RWPE2 (cell line): Measurements from ENCODE around the gene SLC24A3.
A peak's percentile ranks its signal among the peaks of the same experiment; 100 is the strongest.

Experiments
- ATAC-seq: fragments of 200-7000 bp; cut with Tn5 transposase; 3 replicates; pipeline ENCODE4 v1.9.1; 2021; ENCODE audit warnings: low read depth
- DNase-seq: peaks from one replicate; pipeline ENCODE4 v3.0.0-alpha.2; 2020; ENCODE audit warnings: low spot score
- H3K27ac ChIP-seq: fragments of 450-650 bp; 2 replicates; pipeline ENCODE4 v1.5.1; 2017; ENCODE audit warnings: mild to moderate bottlenecking; ENCODE audit not compliant: poor library complexity, severe bottlenecking
- H3K27me3 ChIP-seq: fragments of 250-450 bp; sonication (Bioruptor Pico); 2 replicates; pipeline ENCODE4 v1.5.1; 2021; ENCODE audit warnings: mild to moderate bottlenecking, moderate library complexity; ENCODE audit not compliant: insufficient read depth, poor library complexity, severe bottlenecking
- H3K36me3 ChIP-seq: fragments of 250-450 bp; sonication (Bioruptor Pico); 2 replicates; pipeline ENCODE4 v1.5.1; 2020; ENCODE audit warnings: low read depth, mild to moderate bottlenecking, moderate library complexity
- H3K4me1 ChIP-seq: fragments of 250-450 bp; sonication (Bioruptor Pico); 2 replicates; pipeline ENCODE4 v1.5.1; 2021; ENCODE audit warnings: mild to moderate bottlenecking, moderate library complexity; ENCODE audit not compliant: insufficient read depth, poor library complexity, severe bottlenecking
- H3K4me3 ChIP-seq: fragments of 250-450 bp; sonication (Bioruptor Pico); 2 replicates; pipeline ENCODE4 v1.5.1; 2021; ENCODE audit warnings: mild to moderate bottlenecking, moderate library complexity; ENCODE audit not compliant: severe bottlenecking
- H3K9me3 ChIP-seq: fragments of 250-450 bp; sonication (Bioruptor Pico); 2 replicates; pipeline ENCODE4 v1.5.1; 2021; ENCODE audit warnings: mild to moderate bottlenecking, moderate library complexity; ENCODE audit not compliant: severe bottlenecking
- TF ChIP-seq, protein P1 (sequence below): fragments of 450-650 bp; IDR thresholded peaks from one replicate; pipeline ENCODE4 v1.5.1; 2017; ENCODE audit warnings: mild to moderate bottlenecking, moderate library complexity; ENCODE audit not compliant: poor library complexity, severe bottlenecking

SLC24A3 gene

GRCh38 chr20:19275630-19276071 is 63.2 kb downstream of the SLC24A3 start:
- H3K4me1 ChIP-seq: no peaks in the 10 kb centered on the region
- ATAC-seq (peak; percentile 24; the same call in 2 of the 3 replicates), DNase-seq (no peak)
- no peaks in the 10 kb centered on the region for H3K9me3 ChIP-seq
- no peak overlapping the region for H3K4me3 ChIP-seq
- no peaks in the 10 kb centered on the region for H3K36me3 ChIP-seq
- no peak overlapping the region for H3K27ac ChIP-seq
- TF ChIP-seq, protein P1, sequence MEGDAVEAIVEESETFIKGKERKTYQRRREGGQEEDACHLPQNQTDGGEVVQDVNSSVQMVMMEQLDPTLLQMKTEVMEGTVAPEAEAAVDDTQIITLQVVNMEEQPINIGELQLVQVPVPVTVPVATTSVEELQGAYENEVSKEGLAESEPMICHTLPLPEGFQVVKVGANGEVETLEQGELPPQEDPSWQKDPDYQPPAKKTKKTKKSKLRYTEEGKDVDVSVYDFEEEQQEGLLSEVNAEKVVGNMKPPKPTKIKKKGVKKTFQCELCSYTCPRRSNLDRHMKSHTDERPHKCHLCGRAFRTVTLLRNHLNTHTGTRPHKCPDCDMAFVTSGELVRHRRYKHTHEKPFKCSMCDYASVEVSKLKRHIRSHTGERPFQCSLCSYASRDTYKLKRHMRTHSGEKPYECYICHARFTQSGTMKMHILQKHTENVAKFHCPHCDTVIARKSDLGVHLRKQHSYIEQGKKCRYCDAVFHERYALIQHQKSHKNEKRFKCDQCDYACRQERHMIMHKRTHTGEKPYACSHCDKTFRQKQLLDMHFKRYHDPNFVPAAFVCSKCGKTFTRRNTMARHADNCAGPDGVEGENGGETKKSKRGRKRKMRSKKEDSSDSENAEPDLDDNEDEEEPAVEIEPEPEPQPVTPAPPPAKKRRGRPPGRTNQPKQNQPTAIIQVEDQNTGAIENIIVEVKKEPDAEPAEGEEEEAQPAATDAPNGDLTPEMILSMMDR: no peak
- H3K27me3 ChIP-seq: no peaks in the 10 kb centered on the region

DNA sequence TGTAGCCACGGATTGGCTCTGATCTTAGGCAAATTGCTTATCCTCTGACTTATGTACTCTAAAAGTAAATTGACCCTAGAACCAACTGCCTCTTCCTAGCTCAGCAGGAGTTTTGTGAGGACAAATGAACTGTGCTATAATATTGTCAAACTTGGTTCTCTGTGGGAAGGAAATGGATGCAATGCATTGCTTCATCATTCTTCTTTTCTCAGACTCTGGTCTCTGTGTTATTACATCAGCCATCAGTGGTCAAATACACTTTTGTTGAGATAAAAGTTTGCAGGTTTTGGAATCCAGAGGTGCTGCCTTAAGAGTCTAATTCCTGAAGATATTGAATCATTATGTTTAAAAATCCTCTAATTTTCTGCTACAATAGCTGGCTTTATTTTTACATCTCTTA is 64.9 kb downstream of the SLC24A3 start:
- no peaks in the 10 kb centered on the region for H3K36me3 ChIP-seq
- no peak overlapping the region for H3K27ac ChIP-seq
- no peak for ATAC-seq
- no peak for DNase-seq
- no peak overlapping the region for H3K4me3 ChIP-seq
- H3K9me3 ChIP-seq: no peaks in the 10 kb centered on the region
- TF ChIP-seq, protein P1: no peak
- H3K4me1 ChIP-seq: no peaks in the 10 kb centered on the region
- no peaks in the 10 kb centered on the region for H3K27me3 ChIP-seq

DNA sequence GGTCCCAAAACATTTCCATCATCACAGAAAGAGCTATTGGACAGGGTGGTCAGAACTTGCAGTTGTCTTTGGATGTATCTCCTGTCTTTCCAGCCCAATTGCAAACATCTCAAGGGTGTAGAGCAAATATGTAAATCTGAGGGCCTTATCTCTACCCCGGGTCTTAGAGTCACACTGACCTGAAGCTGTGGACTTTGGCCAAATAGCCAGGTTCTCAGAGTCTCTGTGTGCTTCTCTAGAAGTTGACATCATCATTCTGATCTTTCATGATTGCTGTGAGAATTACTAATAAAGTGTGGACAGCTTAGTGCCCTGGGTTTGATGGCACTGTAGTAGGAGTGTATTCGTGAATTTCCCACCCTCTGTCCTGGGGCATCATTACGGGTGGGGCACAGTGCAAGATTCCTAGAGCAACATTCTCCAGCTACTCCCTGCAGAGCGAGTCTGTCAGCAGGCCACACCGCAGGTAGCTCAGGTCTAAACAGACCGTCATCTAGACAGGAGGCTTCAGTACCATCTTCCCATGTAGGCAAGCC is 71.1 kb downstream of the SLC24A3 start:
- ATAC-seq (no peak), DNase-seq (no peak)
- no peaks in the 10 kb centered on the region for H3K27me3 ChIP-seq
- H3K4me1 ChIP-seq: no peaks in the 10 kb centered on the region
- H3K36me3 ChIP-seq: no peaks in the 10 kb centered on the region
- no peaks in the 10 kb centered on the region for H3K9me3 ChIP-seq
- TF ChIP-seq, protein P1: no peak
- no peak overlapping the region for H3K27ac ChIP-seq
- H3K4me3 ChIP-seq: no peak overlapping the region

GRCh38 chr20:19284400-19285178 is 72.1 kb downstream of the SLC24A3 start:
- Histone ChIP-seq H3K9me3 (no peaks in the 10 kb centered on the region), H3K4me3 (no peak overlapping the region)
- DNase-seq: no peak

More at GRCh38 chr20:19284400-19285178, 72.1 kb downstream of the SLC24A3 start:
- ATAC-seq: 0 out of 3 replicates have a peak, but pooled peaks have one; percentile 9
- TF ChIP-seq, protein P1: no peak
- no peak overlapping the region for H3K27ac ChIP-seq
- no peaks in the 10 kb centered on the region for H3K27me3 ChIP-seq
- H3K4me1 ChIP-seq: no peaks in the 10 kb centered on the region
- no peaks in the 10 kb centered on the region for H3K36me3 ChIP-seq
